ENCODE results near the gene UMOD.
"Not testable (repeated sequence)": the region's sequence is repeated elsewhere in the genome, so short reads cannot be mapped to it uniquely, and the experiment has no call there.

The UMOD gene

DNA sequence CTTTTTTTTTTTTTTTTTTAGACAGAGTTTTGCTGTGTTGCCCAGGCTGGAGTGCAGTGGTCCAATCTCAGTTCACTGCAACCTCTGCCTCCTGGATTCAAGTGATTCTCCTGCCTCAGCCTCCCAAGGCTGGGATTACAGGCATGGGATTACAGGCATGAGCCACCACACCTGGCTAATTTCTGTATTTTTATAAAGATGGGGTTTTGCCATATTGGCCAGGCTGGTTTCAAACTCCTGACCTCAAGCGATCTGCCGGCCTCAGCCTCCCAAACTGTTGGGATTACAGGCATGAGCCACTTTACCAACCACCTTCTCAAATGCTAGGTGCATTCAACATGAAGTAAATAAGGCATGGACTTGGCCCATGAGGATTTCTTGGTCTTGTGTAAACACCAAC lies 31.5 kb downstream of the UMOD start:
- not testable (repeated sequence) for DNase-seq (ENCODE audit: low spot score)

DNA sequence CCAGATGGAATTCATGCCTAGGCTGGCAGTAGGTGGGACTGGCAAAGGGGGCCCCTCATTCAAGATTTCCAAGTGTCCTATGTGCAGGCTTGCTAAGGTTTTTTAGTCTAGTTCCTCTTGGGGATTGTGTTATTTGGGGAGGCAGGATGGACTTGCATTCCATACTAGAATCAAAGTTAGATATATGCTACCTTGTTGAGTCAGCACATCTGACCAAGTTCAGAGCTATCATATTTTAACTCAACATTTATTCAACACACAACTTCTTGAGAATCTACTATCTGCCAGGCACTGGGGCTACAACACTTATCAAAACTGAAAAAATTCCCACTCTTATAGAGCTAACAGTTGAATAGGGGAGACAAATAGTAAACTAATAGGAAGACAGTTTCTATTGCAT lies 31.9 kb downstream of the UMOD start:
- no peak for DNase-seq (ENCODE audit: low spot score)

GRCh38 chr16:20320178-20320577 lies 32.3 kb downstream of the UMOD start:
- no peak for DNase-seq (ENCODE audit: low spot score)

DNA sequence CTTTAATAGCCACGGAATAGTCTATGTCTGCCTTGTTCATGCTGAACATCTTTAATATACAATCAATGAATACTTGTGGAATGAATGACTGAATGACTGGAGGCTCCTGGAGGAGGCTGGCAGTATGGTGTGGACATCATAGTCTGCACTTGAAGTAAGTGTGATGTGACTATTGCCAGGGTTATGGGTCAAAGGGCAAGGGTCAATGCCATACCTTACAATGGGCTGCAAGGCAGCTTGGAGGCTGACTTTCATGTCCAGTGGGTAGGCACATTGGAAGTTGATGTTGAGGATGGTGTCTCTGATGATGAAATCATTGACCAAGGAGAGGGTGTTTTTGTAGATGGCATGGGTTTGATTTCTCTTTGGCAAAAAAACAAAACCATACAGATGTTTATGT lies 33.1 kb downstream of the UMOD start:
- no peak for DNase-seq (ENCODE audit: low spot score)

DNA sequence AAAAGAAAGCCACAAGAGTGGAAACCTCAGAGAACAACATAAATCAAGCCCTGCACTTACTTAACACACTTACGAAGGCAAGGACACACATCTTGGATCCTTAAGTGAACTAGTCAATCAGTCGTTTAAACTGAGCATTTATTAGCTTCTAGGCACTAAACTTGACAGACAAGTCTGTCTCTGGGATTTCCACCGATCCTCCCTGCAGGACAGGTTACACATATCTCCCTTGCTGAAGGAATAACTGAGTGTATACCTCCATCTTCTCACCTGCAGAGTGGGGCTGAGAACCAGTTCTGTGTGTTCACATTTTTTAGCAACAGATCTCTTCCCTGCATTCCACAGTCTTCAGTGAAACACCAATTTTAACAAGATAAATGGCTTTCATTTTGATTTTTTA lies 34.1 kb downstream of the UMOD start:
- no peak for DNase-seq (ENCODE audit: low spot score)

GRCh38 chr16:20318006-20318405 lies 34.5 kb downstream of the UMOD start:
- DNase-seq (ENCODE audit: low spot score): no peak

DNA sequence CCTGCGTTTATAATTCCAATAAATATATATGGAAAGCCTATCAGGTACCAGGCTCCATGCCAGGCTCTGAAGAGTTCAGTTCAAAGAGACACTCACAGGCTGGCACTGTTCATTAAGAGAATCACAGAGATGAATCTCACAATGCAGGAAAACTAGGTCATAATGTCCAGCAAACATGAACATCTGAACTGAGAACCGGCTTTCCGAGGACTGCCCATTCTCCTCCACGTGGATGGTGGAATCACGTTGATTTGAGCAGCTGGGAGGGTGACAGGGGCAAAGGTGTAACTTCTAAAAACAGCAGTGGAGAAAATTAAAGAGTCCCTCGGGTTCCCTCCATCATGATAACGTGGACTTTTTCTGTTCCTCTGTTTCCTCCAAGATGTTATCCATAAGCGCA lies 35.4 kb downstream of the UMOD start:
- no peak for DNase-seq (ENCODE audit: low spot score)

DNA sequence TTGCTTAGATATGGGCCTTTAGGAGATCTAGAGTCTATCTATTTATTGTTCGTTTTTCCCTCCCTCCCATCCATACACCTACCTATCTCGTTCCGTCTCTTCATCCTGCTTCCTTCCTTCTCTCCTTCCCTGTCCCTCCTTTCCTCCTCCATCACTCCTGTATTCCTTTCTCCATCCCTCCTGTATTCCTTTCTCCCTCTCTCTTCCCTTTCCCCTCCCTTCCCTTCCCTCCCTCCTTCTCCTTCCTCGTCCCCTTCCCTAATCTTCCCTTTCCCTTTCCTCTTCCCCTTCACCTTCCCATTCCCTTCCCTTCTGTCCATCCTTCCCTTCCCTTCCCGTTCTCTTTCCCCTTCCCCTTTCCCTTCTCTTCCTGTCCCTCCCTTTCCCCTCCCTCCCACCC lies 35.8 kb downstream of the UMOD start:
- DNase-seq (ENCODE audit: low spot score): no peak

- DNase-seq (ENCODE audit: low spot score): no peak
Measured at GRCh38 chr16:20315764-20316163, 36.8 kb downstream of the UMOD start.

GRCh38 chr16:20314575-20314974 lies 37.9 kb downstream of the UMOD start:
- no peak for DNase-seq (ENCODE audit: low spot score)

GRCh38 chr16:20313741-20314140 lies 38.8 kb downstream of the UMOD start:
- no peak for DNase-seq (ENCODE audit: low spot score)

- DNase-seq (ENCODE audit: low spot score): not testable (repeated sequence)
Measured at GRCh38 chr16:20312536-20313095, 39.9 kb downstream of the UMOD start.

GRCh38 chr16:20311548-20311947 lies 41.0 kb downstream of the UMOD start:
- DNase-seq (ENCODE audit: low spot score): no peak

DNA sequence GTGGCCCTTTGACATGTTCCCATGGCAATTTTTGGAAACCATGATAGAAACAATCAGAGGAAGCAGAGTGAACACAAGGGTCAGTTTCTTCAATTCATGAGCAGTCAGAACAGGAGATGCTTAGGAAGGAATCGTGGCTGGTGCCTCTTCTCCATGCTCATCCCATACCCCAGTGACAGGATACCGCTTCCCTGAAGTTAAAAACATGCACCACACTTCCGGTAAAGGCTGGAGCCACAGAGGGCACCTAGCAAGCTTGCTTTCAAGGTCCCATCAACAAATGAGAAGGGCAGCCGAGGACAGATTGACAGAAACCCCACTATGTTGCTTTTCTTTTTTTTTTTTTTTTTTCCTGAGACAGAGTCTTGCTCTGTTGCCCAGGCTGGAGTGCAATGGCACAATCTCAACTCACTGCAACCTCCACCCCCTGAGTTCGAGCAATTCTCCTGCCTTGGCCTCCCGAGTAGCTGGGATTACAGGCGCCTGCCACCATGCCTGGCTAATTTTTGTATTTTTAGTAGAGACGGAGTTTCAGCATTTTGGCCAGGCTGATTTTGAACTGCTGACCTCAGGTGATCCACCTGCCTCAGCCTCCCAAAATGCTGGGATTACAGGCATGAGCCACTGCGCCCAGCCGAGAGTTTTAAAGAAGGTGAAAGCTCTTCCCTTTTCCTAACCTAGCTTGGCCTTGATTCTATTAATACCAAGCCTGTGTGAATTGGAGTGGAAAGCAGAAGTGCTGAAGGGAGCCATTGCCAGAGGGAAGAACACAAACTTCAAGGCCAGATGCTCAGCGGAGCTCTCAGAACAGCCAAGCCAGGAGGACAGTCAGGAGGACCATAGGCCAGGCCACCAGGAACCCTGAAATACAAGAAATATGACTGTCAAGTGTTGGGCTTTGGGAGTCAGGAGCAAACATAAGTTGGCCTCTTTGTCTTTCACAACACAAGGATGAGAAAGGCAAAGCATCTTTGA lies 41.8 kb downstream of the UMOD start:
- no peak for DNase-seq (ENCODE audit: low spot score)

DNA sequence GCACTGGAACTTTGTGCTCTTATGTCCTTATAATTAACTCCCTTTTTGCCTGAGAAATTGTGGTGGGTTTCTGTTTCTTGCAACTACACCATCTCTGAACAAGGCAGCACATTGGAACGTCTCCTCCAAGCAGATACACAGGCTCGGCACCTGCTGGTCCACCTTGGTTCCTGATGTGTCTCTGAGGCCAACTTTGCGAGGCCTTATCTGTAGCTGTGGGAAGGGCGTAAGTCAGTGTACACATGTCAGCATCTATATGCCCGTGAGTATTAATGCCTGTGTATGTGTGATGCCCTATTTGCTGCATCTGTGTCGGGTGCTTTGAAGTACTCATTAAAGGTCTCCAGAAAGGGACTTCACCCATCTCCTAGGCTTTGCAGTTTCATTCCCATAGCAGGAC lies 42.7 kb downstream of the UMOD start:
- DNase-seq (ENCODE audit: low spot score): no peak

GRCh38 chr16:20308801-20309590 lies 43.5 kb downstream of the UMOD start:
- DNase-seq (ENCODE audit: low spot score): no peak

GRCh38 chr16:20308266-20308665 lies 44.2 kb downstream of the UMOD start:
- no peak for DNase-seq (ENCODE audit: low spot score)

DNA sequence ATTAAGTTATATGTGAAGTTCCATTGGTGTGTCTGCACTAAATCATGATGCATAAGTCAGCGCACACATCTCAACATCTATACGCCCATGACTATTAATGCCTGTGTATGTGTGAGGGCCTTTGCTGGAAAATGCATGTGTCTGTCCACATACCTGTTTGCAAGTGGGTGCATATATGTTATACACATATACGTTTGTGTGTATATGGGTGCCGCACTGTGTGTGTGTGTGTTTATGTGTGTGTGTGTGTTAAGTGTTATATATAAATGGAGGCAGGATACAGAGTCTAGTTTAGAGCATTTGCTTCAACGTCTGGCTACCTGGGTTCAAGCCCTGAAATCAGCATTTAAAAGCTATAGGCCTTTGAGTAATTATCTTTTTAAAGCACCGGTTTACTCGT lies 44.7 kb downstream of the UMOD start:
- DNase-seq (ENCODE audit: low spot score): no peak

- no peak for DNase-seq (ENCODE audit: low spot score)
Measured at GRCh38 chr16:20307240-20307671, 45.3 kb downstream of the UMOD start.

DNA sequence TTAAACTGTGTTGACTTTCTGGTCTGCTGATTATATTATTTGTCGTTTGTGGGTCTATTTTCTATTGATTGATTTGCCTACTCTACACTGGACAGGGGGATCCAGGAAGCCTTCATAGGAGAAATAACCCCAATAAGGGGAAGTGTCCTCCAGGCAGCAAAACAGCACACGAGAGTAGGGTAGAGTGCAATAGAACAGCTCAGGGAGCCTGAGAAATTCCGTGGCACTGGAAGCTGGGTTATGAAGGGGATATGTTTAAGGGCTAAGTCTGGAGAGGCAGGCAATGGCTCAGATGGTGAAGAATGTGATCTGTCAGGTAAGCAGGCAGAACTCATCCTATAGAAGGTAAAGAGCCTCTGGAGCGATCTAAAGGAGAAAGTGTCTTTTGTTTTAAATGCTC lies 46.1 kb downstream of the UMOD start:
- no peak for DNase-seq (ENCODE audit: low spot score)

DNA sequence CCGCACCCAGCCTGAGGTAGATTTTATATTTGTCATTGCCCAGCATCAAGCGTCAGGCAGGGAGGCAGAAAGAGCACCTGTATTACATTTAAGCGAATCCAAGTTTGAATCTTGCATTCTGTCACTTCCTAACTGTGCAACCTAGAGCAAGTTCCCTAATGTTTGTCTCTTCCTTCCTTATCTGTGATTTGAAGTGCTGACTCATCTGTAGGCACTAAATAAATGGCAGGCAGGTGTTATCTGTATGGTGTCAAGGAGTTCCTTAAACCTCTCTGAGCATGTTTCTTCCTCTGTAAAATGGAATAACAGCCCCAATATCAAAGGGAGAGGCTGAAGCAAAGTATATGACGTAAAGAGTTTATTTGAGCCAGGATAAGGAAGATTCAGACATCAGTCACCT lies 49.5 kb downstream of the UMOD start:
- DNase-seq (ENCODE audit: low spot score): no peak

GRCh38 chr16:20302389-20302788 lies 50.1 kb downstream of the UMOD start:
- no peak for DNase-seq (ENCODE audit: low spot score)

DNA sequence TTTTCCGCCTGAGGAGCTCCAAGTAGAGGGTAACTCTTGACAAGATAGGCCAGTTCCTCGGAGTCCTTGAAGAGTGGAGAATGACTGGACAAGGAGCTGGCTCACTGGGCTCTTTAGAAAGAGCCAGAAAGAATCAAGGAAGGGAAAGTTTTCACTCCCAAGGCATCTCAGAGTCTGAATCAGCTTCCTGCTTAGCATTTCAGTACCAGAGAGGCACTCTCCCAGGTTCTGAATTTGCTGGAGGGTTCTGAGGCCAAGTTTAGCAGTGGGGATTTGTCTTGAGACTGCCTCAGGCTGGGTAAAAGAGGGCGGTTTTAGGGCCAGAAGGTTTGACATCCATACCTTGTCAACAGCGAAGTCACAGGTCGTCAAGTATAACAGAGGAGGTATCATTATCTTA lies 50.7 kb downstream of the UMOD start:
- no peak for DNase-seq (ENCODE audit: low spot score)
